AG04450 (cell line): ENCODE data around the gene FAM20C. TPM values are rescaled to one million over a fixed set of nuclear protein-coding genes. Genes with fewer than 3 reads are reported as not detected.

ENCODE experiments used
- CTCF ChIA-PET: fragments of 300-600, 350-600 bp; formaldehyde crosslinking; extraction: SDS; loops from one replicate; lab custom pipeline; 2022; ENCODE audit warnings: antibody characterized with exemption, inconsistent platforms; lab: Charles Lee
- POLR2A ChIA-PET: fragments of 350-600 bp; formaldehyde crosslinking; extraction: SDS; loops from one replicate; lab custom pipeline; 2021; ENCODE audit warnings: antibody characterized with exemption, inconsistent platforms; lab: Yijun Ruan, JAX
- DNase-seq: peaks from one replicate; pipeline ENCODE4 v3.0.0-alpha.2; 2011; ENCODE audit warnings: low read depth, low spot score
- H3K27ac ChIP-seq: one replicate; pipeline ENCODE4 v1.5.1; 2012; ENCODE audit warnings: low read depth, low read length, control low read depth
- H3K27me3 ChIP-seq: one replicate; pipeline ENCODE4 v1.6.0; 2012; ENCODE audit warnings: low read length; ENCODE audit not compliant: control insufficient read depth, insufficient read depth
- H3K4me3 ChIP-seq: 2 replicates; pipeline ENCODE4 v1.5.1; 2011; ENCODE audit warnings: mild to moderate bottlenecking, low read depth, low read length, control low read depth
- H3K9me3 ChIP-seq: 2 replicates; pipeline ENCODE4 v1.5.1; 2012; ENCODE audit warnings: low read length; ENCODE audit not compliant: control insufficient read depth, insufficient read depth
- CTCF ChIP-seq: IDR thresholded peaks from 2 replicates; pipeline ENCODE4 v1.5.1; 2011; ENCODE audit warnings: low read depth, low read length, control low read depth, inconsistent platforms
- polyA plus RNA-seq: library from polyadenylated mRNA; depleted of rRNA; stranded (reverse); fragments of >200 nt; gene quantifications from 2 replicates; pipeline ENCODE4 v1.2.3, GENCODE V29; 2011

FAM20C gene
- polyA plus RNA-seq, 1 experiment = 34.5 TPM

GRCh38 chr7:253581-254336 is 61.4 kb downstream of the FAM20C start:
- DNase-seq = no peak
- Histone ChIP-seq H3K27me3 (no peaks in the 10 kb centered on the region), H3K27ac (no peak overlapping the region), H3K4me3 (no peak overlapping the region), H3K9me3 (peaks cover 61% of the 10 kb centered on the region)
- CTCF ChIA-PET = interaction anchor here (0.9 to 1.0 kb wide), 2 partner anchors 9 to 13 kb away, joined by 3 read pairs; no protein-coding TSS in a partner anchor
- POLR2A ChIA-PET = no interaction called here
- no peak for TF ChIP-seq CTCF

- POLR2A ChIA-PET = no interaction called here
- H3K9me3 ChIP-seq = peaks cover 69% of the 10 kb centered on the region
- no peak overlapping the region for H3K27ac ChIP-seq
- CTCF ChIA-PET = interaction anchor here (0.9 to 1.0 kb wide), 2 partner anchors 8 to 12 kb away, joined by 3 read pairs; no protein-coding TSS in a partner anchor
- no peaks in the 10 kb centered on the region for H3K27me3 ChIP-seq
- TF ChIP-seq CTCF = no peak
- no peak overlapping the region for H3K4me3 ChIP-seq
- DNase-seq = no peak
Observed at GRCh38 chr7:254337-255037, 62.1 kb downstream of the FAM20C start.

- no peak for DNase-seq
- Histone ChIP-seq H3K9me3 (peaks cover 74% of the 10 kb centered on the region), H3K27ac (no peak overlapping the region), H3K4me3 (no peak overlapping the region), H3K27me3 (no peaks in the 10 kb centered on the region)
- POLR2A ChIA-PET = no interaction called here
- CTCF ChIA-PET = no interaction called here
- TF ChIP-seq CTCF = no peak
Observed at GRCh38 chr7:255038-255435, 62.7 kb downstream of the FAM20C start.

- H3K9me3 ChIP-seq = peaks cover 82% of the 10 kb centered on the region
- H3K4me3 ChIP-seq = no peak overlapping the region
- H3K27ac ChIP-seq = no peak overlapping the region
- CTCF ChIA-PET = no interaction called here
- no peak for DNase-seq
- POLR2A ChIA-PET = no interaction called here
- no peak for TF ChIP-seq CTCF
- no peaks in the 10 kb centered on the region for H3K27me3 ChIP-seq
Observed at GRCh38 chr7:255721-256361, 63.5 kb downstream of the FAM20C start.
